ENCODE results near the gene STKLD1.

DNA sequence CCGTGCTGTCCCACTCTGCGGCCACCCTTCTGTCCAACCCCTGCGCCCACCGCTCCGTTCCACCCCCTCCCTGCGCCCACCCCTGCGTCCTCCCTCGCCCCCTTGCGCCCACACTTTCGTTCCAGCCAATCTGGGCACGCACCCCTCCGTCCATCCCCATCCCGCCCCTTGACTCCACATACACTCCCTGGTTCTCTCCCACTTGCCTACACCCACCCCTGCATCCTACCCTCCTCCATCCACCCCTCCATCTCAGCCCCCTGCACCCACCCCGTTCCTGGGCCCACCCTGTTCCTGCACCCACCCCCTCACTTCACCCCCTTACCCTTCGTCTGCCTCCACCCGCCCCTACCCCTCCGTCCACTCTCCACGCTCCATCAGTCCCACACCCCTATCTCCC is 53.0 kb downstream of the STKLD1 start:
- TF ChIP-seq, protein P1, sequence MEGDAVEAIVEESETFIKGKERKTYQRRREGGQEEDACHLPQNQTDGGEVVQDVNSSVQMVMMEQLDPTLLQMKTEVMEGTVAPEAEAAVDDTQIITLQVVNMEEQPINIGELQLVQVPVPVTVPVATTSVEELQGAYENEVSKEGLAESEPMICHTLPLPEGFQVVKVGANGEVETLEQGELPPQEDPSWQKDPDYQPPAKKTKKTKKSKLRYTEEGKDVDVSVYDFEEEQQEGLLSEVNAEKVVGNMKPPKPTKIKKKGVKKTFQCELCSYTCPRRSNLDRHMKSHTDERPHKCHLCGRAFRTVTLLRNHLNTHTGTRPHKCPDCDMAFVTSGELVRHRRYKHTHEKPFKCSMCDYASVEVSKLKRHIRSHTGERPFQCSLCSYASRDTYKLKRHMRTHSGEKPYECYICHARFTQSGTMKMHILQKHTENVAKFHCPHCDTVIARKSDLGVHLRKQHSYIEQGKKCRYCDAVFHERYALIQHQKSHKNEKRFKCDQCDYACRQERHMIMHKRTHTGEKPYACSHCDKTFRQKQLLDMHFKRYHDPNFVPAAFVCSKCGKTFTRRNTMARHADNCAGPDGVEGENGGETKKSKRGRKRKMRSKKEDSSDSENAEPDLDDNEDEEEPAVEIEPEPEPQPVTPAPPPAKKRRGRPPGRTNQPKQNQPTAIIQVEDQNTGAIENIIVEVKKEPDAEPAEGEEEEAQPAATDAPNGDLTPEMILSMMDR (IDR thresholded peaks at IDR 0.05): no peak
- no peak for TF ChIP-seq POLR2A (IDR thresholded peaks at IDR 0.05)
